ENCODE results near the gene CTNNA1. TPM values are rescaled to one million over a fixed set of nuclear protein-coding genes. Genes with fewer than 3 reads are reported as not detected.

The CTNNA1 gene
- total and polyA plus RNA-seq, 2 donors (not counting 3 experiments of a cell fraction or from before 2014, with no cell fraction given), result 156 to 394 TPM

DNA sequence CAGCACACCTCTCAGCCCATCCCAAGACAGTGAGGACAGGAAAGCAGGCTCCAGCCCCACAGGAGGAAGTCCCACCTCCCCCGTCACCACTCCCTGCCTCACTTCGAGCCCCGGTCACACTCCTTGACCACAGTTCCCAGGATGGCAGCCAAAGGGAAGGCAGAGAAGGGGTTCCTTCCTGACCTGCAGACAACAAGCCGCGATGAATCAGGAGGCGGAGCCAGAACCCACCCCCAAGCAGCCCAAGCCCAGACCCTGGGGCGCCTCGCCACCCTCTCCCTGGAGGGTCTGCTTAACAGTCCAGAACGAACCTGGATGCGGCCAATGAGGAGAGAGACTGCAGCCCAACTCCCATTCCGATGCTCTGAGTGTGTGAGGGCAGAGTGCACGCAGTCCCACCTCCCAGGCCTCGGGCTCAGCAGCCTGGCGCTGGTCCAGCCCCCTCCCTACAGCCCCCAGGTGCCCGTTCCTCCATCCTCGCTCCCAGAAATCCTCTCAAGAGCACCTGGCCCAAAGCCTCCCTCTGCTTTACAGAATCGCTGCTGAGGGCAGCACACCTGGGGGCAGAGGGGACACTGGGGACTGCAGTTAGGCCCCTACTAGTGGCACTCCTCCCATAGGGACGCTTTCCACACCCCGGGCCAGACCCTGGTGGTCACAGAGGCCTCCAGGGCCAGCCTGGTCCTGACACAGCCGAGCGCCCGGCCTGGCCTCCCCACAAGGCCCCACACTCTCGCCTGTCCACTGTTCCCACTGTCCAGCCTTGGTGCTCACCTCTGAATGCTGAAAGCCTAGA lies 191.5 kb downstream of the CTNNA1 start:
- H3K27ac ChIP-seq (ENCODE audit: insufficient read depth, low read depth, low read length), result no peak overlapping the region
- dilution Hi-C loops (cut with MboI; ENCODE audit: extremely low pct_ligation_motif_present, low sequenced_read_pairs) (no loop called here), intact Hi-C loops (cut with micrococcal nuclease) (no loop called here)
- no TSS peak for BruUV-seq (replicated peaks)
- no peaks in the 10 kb centered on the region for H3K27me3 ChIP-seq (ENCODE audit: control insufficient read depth in 2 of 2, insufficient read depth in 2 of 2, low read length in 2 of 2)
- H3K36me3 ChIP-seq (ENCODE audit: control insufficient read depth in 2 of 2, extremely low read depth in 1 of 2, insufficient read depth in 2 of 2, low read length in 2 of 2), result no peaks in the 10 kb centered on the region
- H3K4me2 ChIP-seq (ENCODE audit: insufficient read depth, low read length), result no peak overlapping the region
- POLR2A ChIA-PET, result no interaction called here
- no peak for DNase-seq (ENCODE audit: low read depth, low spot score)
- no peaks in the 10 kb centered on the region for H4K20me1 ChIP-seq (replicated peaks; ENCODE audit: control insufficient read depth, extremely low read depth, insufficient read depth, low read length)
- no peaks in the 10 kb centered on the region for H3K9me1 ChIP-seq (replicated peaks; ENCODE audit: control insufficient read depth, extremely low read depth, insufficient read depth, low read length)
- H3K4me1 ChIP-seq (ENCODE audit: control insufficient read depth, extremely low read depth, insufficient read depth, low read length), result no peaks in the 10 kb centered on the region
- H3K9me3 ChIP-seq (replicated peaks; ENCODE audit: control insufficient read depth, insufficient read depth, low read length), result no peaks in the 10 kb centered on the region
- no peak overlapping the region for H3K9ac ChIP-seq (replicated peaks; ENCODE audit: extremely low read depth, insufficient read depth, low read length)
- H2AFZ ChIP-seq (ENCODE audit: low read depth, low read length), result no peak overlapping the region
- H3K4me3 ChIP-seq (replicated peaks in 1 of 3; ENCODE audit: insufficient read depth in 1 of 3, low read depth in 1 of 3, low read length in 3 of 3), result no peak overlapping the region
- no peak for FAIRE-seq
- TF ChIP-seq EZH2 (IDR thresholded peaks at IDR 0.05; ENCODE audit: borderline replicate concordance, low read depth, low read length, severe bottlenecking) (no peak), MYC (IDR thresholded peaks at IDR 0.05; ENCODE audit: low read depth, low read length) (no peak), JUN (IDR thresholded peaks at IDR 0.05; ENCODE audit: borderline replicate concordance, insufficient read depth, insufficient read length, low read depth) (no peak), POLR2A (IDR thresholded peaks at IDR 0.05; ENCODE audit: low read depth, low read length) (no peak), GATA2 (IDR thresholded peaks at IDR 0.05; ENCODE audit: insufficient read depth, insufficient read length, low read depth, low read length) (no peak), FOS (IDR thresholded peaks at IDR 0.05; ENCODE audit: borderline replicate concordance, insufficient read depth, low read length) (no peak), POLR2AphosphoS5 (IDR thresholded peaks at IDR 0.05; ENCODE audit: insufficient read depth, low read depth, low read length) (no peak)
- TF ChIP-seq, protein P1, sequence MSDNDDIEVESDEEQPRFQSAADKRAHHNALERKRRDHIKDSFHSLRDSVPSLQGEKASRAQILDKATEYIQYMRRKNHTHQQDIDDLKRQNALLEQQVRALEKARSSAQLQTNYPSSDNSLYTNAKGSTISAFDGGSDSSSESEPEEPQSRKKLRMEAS (IDR thresholded peaks at IDR 0.05; ENCODE audit: insufficient read depth, insufficient read length), result no peak
- TF ChIP-seq, protein P2, sequence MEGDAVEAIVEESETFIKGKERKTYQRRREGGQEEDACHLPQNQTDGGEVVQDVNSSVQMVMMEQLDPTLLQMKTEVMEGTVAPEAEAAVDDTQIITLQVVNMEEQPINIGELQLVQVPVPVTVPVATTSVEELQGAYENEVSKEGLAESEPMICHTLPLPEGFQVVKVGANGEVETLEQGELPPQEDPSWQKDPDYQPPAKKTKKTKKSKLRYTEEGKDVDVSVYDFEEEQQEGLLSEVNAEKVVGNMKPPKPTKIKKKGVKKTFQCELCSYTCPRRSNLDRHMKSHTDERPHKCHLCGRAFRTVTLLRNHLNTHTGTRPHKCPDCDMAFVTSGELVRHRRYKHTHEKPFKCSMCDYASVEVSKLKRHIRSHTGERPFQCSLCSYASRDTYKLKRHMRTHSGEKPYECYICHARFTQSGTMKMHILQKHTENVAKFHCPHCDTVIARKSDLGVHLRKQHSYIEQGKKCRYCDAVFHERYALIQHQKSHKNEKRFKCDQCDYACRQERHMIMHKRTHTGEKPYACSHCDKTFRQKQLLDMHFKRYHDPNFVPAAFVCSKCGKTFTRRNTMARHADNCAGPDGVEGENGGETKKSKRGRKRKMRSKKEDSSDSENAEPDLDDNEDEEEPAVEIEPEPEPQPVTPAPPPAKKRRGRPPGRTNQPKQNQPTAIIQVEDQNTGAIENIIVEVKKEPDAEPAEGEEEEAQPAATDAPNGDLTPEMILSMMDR (IDR thresholded peaks at IDR 0.05; ENCODE audit: extremely low read depth in 1 of 2, insufficient read depth in 1 of 2, low read depth in 1 of 2, low read length in 2 of 2), result no peak
- CTCF ChIA-PET, result no interaction called here
- H3K79me2 ChIP-seq (ENCODE audit: control insufficient read depth, insufficient read depth, low read length), result no peaks in the 10 kb centered on the region

All from endothelial cell of umbilical vein (primary cell).